ENCODE data around the gene FAF2. TPM values are rescaled to one million over a fixed set of nuclear protein-coding genes. Genes with fewer than 3 reads are reported as not detected.

The FAF2 gene
- total RNA-seq, 2 donors from 2014 or later, result 36.0 to 37.0 TPM

DNA sequence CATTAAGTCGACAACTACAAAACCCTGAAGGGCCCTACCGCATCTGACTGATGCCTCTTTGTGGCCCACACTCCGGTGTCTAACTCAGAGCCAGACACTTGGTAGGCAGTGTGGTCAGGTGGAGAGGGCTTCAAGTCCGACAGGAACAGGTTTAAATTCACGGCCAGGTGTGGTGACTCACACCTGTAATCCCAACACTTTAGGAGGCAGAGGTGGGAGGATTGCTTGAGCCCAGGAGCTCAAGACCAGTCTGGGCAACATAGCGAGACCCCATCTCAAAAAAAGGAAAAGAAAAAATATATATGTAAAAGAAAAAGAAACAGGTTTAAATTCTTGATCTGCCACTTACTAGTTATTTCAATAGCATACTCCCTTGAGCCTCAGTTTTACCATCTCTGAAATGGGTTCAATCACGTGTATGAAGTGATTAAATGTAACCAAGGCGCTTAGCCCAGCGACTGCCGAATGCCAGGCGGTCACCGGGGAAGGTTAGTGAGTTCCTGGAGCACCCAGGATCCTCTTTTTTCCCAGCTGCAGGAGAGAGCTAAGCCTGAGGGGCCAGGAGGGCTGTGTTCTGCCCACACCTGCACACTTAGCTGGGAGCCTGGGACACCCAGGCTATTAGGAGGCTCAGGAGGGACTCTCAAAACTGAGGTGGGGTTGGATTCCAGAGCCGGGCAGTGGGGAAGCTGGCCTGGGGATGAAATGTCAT lies 32.8 kb upstream of the FAF2 start:
- Histone ChIP-seq H3K4me3 (peak overlapping the region; percentile 97), H3K9me3 (no peaks in the 10 kb centered on the region), H3K4me1 (no peaks in the 10 kb centered on the region), H3K27ac (peak overlapping the region; percentile 91), H3K36me3 (no peaks in the 10 kb centered on the region), H3K27me3 (no peaks in the 10 kb centered on the region), H3K9ac (ENCODE audit: low read depth in 2 of 2, low read length in 2 of 2) (peak overlapping the region; percentile 93 to 99)
- TF ChIP-seq, protein P1, sequence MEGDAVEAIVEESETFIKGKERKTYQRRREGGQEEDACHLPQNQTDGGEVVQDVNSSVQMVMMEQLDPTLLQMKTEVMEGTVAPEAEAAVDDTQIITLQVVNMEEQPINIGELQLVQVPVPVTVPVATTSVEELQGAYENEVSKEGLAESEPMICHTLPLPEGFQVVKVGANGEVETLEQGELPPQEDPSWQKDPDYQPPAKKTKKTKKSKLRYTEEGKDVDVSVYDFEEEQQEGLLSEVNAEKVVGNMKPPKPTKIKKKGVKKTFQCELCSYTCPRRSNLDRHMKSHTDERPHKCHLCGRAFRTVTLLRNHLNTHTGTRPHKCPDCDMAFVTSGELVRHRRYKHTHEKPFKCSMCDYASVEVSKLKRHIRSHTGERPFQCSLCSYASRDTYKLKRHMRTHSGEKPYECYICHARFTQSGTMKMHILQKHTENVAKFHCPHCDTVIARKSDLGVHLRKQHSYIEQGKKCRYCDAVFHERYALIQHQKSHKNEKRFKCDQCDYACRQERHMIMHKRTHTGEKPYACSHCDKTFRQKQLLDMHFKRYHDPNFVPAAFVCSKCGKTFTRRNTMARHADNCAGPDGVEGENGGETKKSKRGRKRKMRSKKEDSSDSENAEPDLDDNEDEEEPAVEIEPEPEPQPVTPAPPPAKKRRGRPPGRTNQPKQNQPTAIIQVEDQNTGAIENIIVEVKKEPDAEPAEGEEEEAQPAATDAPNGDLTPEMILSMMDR (IDR thresholded peaks at IDR 0.05), result no peak
- intact Hi-C loops (cut with DNase I), result loop anchor here (10.0 kb wide), 1 partner anchor 119 kb away; the partner anchor contains the start of gene RNF44
- DNase-seq, result no peak

DNA sequence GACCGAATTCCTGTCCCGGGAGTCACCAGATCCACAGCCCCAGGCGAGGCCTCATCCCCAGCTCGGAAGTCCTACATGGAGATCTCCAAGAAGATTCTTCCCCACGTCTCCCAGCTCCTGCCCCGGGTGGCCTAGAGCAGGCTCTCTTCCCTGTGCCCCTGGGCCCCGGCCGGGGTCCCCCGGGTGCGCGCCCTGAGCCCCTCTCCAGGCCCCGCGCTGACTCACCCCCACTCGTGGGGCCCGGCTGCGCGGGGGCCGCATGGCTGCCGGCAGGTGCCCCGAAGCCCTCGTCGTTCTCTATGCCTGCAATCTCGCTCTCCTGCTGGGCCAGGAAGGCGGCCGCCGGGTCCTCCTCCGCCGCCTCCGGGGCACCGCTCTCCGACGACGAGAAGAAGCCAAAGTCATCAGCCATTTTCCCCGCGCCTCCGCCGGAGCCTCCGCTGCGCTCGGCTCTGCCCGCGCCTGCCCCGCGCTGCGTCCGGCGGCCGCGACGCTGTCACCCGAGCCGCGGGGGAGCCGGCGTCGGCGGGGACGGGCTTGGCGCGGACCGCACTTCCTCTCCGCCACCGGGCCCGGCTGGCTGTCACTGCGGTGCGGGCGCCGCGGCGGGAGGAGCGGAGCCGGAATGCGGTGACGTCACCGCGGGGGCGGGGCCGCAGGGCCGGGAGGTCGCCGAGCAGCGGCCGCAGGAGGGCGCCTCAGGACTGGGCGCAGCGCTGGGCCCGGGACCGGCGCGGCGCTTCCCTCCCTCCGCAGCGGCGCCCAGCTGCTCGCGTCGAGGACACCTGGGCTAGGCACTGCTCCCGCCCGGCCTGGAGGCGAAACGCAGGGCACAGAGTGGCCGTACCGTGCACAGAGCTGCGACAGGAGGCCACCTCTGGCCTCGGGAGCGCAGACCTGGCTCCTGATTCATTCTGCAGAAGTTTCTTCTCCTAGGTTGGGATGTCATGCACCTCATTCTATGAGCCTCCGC lies 31.9 kb upstream of the FAF2 start, which contains the start of gene CLTB:
CLTB (minus strand) TSS at position 588 of the 973 bp plus-strand sequence; CDS start at position 412, 176 bp downstream.
- TF ChIP-seq, protein P1 (IDR thresholded peaks at IDR 0.05), result peak; percentile 51
- H3K36me3 ChIP-seq, result no peaks in the 10 kb centered on the region
- peak within 1 kb of the TSS; percentile 97 for H3K4me3 ChIP-seq
- DNase-seq, result peak; percentile 91
- peak within 1 kb of the TSS; percentile 93 to 99 for H3K9ac ChIP-seq (ENCODE audit: low read depth in 2 of 2, low read length in 2 of 2)
- intact Hi-C loops (cut with DNase I), result loop anchor here (10.0 kb wide), 1 partner anchor 119 kb away; the partner anchor contains the start of gene RNF44
- no peaks in the 10 kb centered on the region for H3K4me1 ChIP-seq
- no peaks in the 10 kb centered on the region for H3K9me3 ChIP-seq
- peak within 1 kb of the TSS; percentile 91 for H3K27ac ChIP-seq
- H3K27me3 ChIP-seq, result no peaks in the 10 kb centered on the region

DNA sequence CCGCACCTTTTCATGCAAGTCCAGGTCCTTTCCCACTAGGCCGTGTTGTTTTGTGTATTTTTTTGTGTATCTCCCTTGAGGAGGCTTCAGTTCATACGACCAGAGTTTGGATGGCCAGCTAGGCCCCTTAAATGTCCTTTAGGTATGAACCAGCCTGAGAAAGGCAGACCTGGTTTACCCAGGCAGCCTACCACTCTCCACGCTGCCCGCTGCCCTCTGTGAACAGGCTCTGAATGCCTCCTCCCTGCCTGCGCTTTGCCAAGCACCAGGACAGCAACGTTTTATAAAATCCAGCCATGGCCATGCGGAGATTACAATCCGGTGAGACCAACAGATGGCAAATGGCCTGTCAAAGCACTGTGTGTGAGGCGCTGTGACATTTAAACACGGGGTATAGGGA lies 31.2 kb upstream of the FAF2 start:
- no peaks in the 10 kb centered on the region for H3K36me3 ChIP-seq
- peak overlapping the region; percentile 6 for H3K4me3 ChIP-seq
- intact Hi-C loops (cut with DNase I), result loop anchor here (10.0 kb wide), 1 partner anchor 118 kb away; the partner anchor contains the start of gene RNF44
- H3K4me1 ChIP-seq, result no peaks in the 10 kb centered on the region
- H3K9me3 ChIP-seq, result no peaks in the 10 kb centered on the region
- H3K9ac ChIP-seq (ENCODE audit: low read depth in 2 of 2, low read length in 2 of 2), result peak overlapping the region; percentile 52 to 70
- H3K27ac ChIP-seq, result peak overlapping the region; percentile 49
- no peak for DNase-seq
- TF ChIP-seq, protein P1 (IDR thresholded peaks at IDR 0.05), result no peak
- H3K27me3 ChIP-seq, result no peaks in the 10 kb centered on the region

DNA sequence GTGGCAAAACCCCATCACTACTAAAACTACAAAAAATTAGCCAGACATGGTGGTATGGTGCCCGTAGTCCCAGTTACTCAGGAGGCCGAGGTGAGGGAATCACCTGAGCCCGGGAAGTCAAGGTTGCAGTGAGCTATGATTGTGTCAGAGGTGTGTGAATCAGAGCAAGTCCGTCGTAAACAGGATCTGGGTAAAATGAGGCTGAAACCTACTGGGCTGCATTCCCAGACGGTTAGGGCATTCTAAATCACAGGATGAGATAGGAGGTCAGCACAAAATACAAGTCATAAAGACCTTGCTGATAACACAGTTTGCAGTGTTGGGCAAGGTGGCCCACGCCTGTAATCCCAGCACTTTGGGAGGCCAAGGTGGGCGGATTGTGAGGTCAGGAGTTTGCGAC lies 29.9 kb upstream of the FAF2 start:
- Histone ChIP-seq H3K36me3 (no peaks in the 10 kb centered on the region), H3K9me3 (no peaks in the 10 kb centered on the region), H3K27ac (no peak overlapping the region), H3K27me3 (no peaks in the 10 kb centered on the region), H3K4me3 (no peak overlapping the region), H3K9ac (ENCODE audit: low read depth in 2 of 2, low read length in 2 of 2) (no peak overlapping the region), H3K4me1 (no peaks in the 10 kb centered on the region)
- TF ChIP-seq, protein P1 (IDR thresholded peaks at IDR 0.05), result no peak
- intact Hi-C loops (cut with DNase I), result loop anchor here (10.0 kb wide), 1 partner anchor 117 kb away; the partner anchor contains the start of gene RNF44
- no peak for DNase-seq

DNA sequence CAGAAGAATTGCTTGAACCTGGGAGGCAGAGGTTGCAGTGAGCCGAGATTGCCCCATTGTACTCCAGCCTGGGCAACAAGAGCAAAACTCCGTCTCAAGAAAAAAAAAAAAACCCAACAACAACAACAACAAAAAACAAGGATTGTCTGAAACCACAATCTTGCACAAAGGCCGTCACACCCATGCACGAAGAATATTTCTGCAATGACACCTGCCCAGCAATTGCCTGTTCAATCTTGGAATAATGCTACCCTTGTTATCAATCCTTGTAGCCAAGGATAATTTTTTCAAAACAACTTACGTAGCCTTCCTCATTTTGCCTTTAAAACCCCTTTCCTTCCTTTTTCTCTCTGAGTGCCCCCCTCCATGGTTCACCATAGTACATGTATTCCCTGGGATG lies 28.1 kb upstream of the FAF2 start:
- Histone ChIP-seq H3K36me3 (no peaks in the 10 kb centered on the region), H3K27me3 (no peaks in the 10 kb centered on the region), H3K9me3 (no peaks in the 10 kb centered on the region), H3K27ac (no peak overlapping the region), H3K9ac (ENCODE audit: low read depth in 2 of 2, low read length in 2 of 2) (no peak overlapping the region), H3K4me1 (no peaks in the 10 kb centered on the region), H3K4me3 (no peak overlapping the region)
- intact Hi-C loops (cut with DNase I), result no loop called here
- DNase-seq, result no peak
- TF ChIP-seq, protein P1 (IDR thresholded peaks at IDR 0.05), result no peak

Data from colonic mucosa (tissue), 4 donors.